Panc1 (cell line): ENCODE measurements around the gene UBAP2L. TPM values are rescaled to one million over a fixed set of nuclear protein-coding genes. Genes with fewer than 3 reads are reported as not detected.

Experiments
- ATAC-seq: fragments of 200-7000 bp; cut with Tn5 transposase; 2 replicates; pipeline ENCODE4 v1.9.1; 2020; ENCODE audit warnings: mild to moderate bottlenecking, moderate library complexity
- BruUV-seq: library from RNA; stranded (reverse); fragments of 400-500 nt; replicated peaks from 2 replicates; lab custom pipeline; 2021; lab: Mats Ljungman, UMichigan
- CTCF ChIA-PET: fragments of 300-600 bp; sonication (Branson Sonifier 250); formaldehyde crosslinking; loops from one replicate; lab custom pipeline; 2022; ENCODE audit warnings: antibody characterized with exemption; lab: Charles Lee
- POLR2A ChIA-PET: fragments of 300-600 bp; sonication (Branson Sonifier 250); formaldehyde crosslinking; loops from one replicate; lab custom pipeline; 2022; ENCODE audit warnings: antibody characterized with exemption; lab: Charles Lee
- DNase-seq: peaks from one replicate; pipeline ENCODE4 v3.0.0-alpha.2; 2010; ENCODE audit warnings: low read depth, low spot score
- H3K27ac ChIP-seq: 2 replicates; pipeline ENCODE4 v1.5.1; 2011; ENCODE audit warnings: mild to moderate bottlenecking, low read length, inconsistent platforms
- H3K27me3 ChIP-seq: fragments of 200-500 bp; sonication (Bioruptor generic); 2 replicates; pipeline ENCODE4 v1.6.0; 2014; ENCODE audit warnings: low read length, inconsistent platforms; ENCODE audit not compliant: control insufficient read depth, insufficient read depth
- H3K36me3 ChIP-seq: fragments of 200-500 bp; sonication (Bioruptor generic); 2 replicates; pipeline ENCODE4 v1.5.1; 2014; ENCODE audit warnings: inconsistent platforms, mild to moderate bottlenecking, low read length, moderate library complexity; ENCODE audit not compliant: control insufficient read depth, insufficient read depth
- H3K4me1 ChIP-seq: 2 replicates; pipeline ENCODE4 v1.5.1; 2011; ENCODE audit warnings: inconsistent platforms, mild to moderate bottlenecking, low read length, moderate library complexity; ENCODE audit not compliant: control insufficient read depth, insufficient read depth
- H3K4me3 ChIP-seq, 2 experiments: 2 replicates each; pipeline ENCODE4 v1.5.1; 2011 to 2012; ENCODE audit warnings: low read depth in 2 of 2, low read length in 2 of 2, mild to moderate bottlenecking in 2 of 2, inconsistent platforms in 1 of 2, moderate library complexity in 1 of 2
- H3K9me3 ChIP-seq: fragments of 200-500 bp; sonication (Bioruptor generic); 2 replicates; pipeline ENCODE4 v1.5.1; 2014; ENCODE audit warnings: low read depth, mild to moderate bottlenecking, inconsistent platforms, low read length, moderate library complexity; ENCODE audit not compliant: control insufficient read depth, insufficient read depth
- POLR2AphosphoS5 ChIP-seq: IDR thresholded peaks from 2 replicates; pipeline ENCODE4 v1.6.1; 2012; ENCODE audit warnings: mild to moderate bottlenecking, low read depth, low read length, moderate library complexity
- SIN3A ChIP-seq: IDR thresholded peaks from 2 replicates; pipeline ENCODE4 v1.6.1; 2012; ENCODE audit warnings: low read depth, mild to moderate bottlenecking, low read length, moderate library complexity, borderline replicate concordance; ENCODE audit not compliant: insufficient read depth
- TCF7L2 ChIP-seq: IDR thresholded peaks from 2 replicates; pipeline ENCODE4 v1.6.1; 2011; ENCODE audit warnings: mild to moderate bottlenecking, low read depth, low read length, inconsistent platforms
- in situ Hi-C: cut with HindIII; loops from 2 replicates; pipeline ENCODE4 v1.10.0; 2016; ENCODE audit warnings: low sequenced_read_pairs, low pct_unique_long_range_greater_than_20kb
- intact Hi-C: fragments of 100-400 bp; cut with micrococcal nuclease; formaldehyde crosslinking; loops from one replicate; pipeline ENCODE4 v1.10.0; 2022; ENCODE audit not compliant: unreplicated experiment
- total RNA-seq: library from RNA; stranded (reverse); gene quantifications from one replicate; pipeline ENCODE4 v1.2.1, GENCODE V29; 2021; ENCODE audit not compliant: unreplicated experiment
- TF ChIP-seq, protein P1 (sequence below): fragments of 450-650 bp; IDR thresholded peaks from 2 replicates; pipeline ENCODE4 v1.5.1; 2017; ENCODE audit warnings: mild to moderate bottlenecking
- TF ChIP-seq, protein P2 (sequence below), 2 experiments: IDR thresholded peaks; 2 replicates each; pipeline ENCODE4 v1.6.1; 2011 to 2012; ENCODE audit warnings: low read depth in 2 of 2, control low read depth in 1 of 2, low read length in 1 of 2, mild to moderate bottlenecking in 1 of 2, moderate library complexity in 1 of 2; ENCODE audit not compliant: insufficient read depth in 1 of 2

Gene UBAP2L
- total RNA-seq, 1 experiment from 2014 or later = 227 TPM

- TF ChIP-seq POLR2AphosphoS5 (no peak), SIN3A (no peak), TCF7L2 (no peak)
- TF ChIP-seq, protein P1, sequence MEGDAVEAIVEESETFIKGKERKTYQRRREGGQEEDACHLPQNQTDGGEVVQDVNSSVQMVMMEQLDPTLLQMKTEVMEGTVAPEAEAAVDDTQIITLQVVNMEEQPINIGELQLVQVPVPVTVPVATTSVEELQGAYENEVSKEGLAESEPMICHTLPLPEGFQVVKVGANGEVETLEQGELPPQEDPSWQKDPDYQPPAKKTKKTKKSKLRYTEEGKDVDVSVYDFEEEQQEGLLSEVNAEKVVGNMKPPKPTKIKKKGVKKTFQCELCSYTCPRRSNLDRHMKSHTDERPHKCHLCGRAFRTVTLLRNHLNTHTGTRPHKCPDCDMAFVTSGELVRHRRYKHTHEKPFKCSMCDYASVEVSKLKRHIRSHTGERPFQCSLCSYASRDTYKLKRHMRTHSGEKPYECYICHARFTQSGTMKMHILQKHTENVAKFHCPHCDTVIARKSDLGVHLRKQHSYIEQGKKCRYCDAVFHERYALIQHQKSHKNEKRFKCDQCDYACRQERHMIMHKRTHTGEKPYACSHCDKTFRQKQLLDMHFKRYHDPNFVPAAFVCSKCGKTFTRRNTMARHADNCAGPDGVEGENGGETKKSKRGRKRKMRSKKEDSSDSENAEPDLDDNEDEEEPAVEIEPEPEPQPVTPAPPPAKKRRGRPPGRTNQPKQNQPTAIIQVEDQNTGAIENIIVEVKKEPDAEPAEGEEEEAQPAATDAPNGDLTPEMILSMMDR = no peak
- TF ChIP-seq, protein P2, sequence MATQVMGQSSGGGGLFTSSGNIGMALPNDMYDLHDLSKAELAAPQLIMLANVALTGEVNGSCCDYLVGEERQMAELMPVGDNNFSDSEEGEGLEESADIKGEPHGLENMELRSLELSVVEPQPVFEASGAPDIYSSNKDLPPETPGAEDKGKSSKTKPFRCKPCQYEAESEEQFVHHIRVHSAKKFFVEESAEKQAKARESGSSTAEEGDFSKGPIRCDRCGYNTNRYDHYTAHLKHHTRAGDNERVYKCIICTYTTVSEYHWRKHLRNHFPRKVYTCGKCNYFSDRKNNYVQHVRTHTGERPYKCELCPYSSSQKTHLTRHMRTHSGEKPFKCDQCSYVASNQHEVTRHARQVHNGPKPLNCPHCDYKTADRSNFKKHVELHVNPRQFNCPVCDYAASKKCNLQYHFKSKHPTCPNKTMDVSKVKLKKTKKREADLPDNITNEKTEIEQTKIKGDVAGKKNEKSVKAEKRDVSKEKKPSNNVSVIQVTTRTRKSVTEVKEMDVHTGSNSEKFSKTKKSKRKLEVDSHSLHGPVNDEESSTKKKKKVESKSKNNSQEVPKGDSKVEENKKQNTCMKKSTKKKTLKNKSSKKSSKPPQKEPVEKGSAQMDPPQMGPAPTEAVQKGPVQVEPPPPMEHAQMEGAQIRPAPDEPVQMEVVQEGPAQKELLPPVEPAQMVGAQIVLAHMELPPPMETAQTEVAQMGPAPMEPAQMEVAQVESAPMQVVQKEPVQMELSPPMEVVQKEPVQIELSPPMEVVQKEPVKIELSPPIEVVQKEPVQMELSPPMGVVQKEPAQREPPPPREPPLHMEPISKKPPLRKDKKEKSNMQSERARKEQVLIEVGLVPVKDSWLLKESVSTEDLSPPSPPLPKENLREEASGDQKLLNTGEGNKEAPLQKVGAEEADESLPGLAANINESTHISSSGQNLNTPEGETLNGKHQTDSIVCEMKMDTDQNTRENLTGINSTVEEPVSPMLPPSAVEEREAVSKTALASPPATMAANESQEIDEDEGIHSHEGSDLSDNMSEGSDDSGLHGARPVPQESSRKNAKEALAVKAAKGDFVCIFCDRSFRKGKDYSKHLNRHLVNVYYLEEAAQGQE (IDR thresholded peaks at IDR 0.05; ENCODE audit: insufficient read depth in 1 of 2, low read depth in 2 of 2, low read length in 1 of 2) = no peak
- BruUV-seq = no TSS peak
- POLR2A ChIA-PET = no interaction called here
- no peak overlapping the region for H3K27ac ChIP-seq
- no peaks in the 10 kb centered on the region for H3K27me3 ChIP-seq
- no peaks in the 10 kb centered on the region for H3K4me1 ChIP-seq
- H3K9me3 ChIP-seq = 0 out of 2 replicates have a peak, but pooled peaks cover 7% of the 10 kb centered on the region
- no peak for ATAC-seq
- CTCF ChIA-PET = no interaction called here
- intact Hi-C loops (no loop called here), in situ Hi-C loops (no loop called here)
- no peak for DNase-seq
- no peak overlapping the region for H3K4me3 ChIP-seq
- no peaks in the 10 kb centered on the region for H3K36me3 ChIP-seq
Measured at GRCh38 chr1:154290921-154291320, 70.2 kb downstream of the UBAP2L start.

DNA sequence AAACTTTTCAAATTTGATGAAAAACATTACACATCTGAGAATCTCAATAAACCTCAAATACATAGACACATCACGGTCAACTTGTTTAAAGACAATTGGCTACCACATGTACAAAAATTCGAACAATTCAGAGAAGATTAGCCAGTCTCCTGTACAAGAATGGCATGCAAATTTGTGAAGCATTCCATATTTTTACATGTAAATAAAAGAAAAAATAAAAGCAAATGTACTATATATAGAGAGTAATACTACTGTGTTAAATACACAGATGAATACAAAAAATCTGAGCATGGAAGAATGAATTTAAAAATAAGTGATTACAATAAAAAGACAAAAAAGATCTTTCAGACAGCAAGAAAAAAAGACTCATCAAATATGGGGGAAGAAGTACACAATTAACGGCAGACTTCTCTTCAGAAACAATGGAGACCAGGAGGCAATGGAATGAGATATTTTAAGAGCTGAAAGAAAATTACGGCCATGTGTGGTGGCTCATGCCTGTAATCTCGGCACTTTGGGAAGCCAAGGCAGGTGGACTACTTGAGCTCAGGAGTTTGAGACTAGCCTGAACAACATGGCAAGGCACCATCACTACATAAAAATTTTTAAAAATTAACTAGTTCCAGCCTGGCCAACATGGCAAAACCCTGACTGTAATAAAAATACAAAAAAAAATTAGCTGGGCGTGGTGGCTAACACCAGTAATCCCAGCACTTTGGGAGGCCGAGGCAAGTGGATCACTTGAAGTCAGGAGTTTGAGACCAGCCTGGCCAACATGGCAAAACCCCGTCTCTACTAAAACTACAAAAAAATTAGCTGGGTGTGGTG, 74.9 kb downstream of the UBAP2L start:
- in situ Hi-C loops = no loop called here
- CTCF ChIA-PET = no interaction called here
- intact Hi-C loops = no loop called here
- no peak overlapping the region for H3K4me3 ChIP-seq
- no peak for ATAC-seq
- POLR2A ChIA-PET = no interaction called here
- no peaks in the 10 kb centered on the region for H3K27me3 ChIP-seq
- H3K36me3 ChIP-seq = no peaks in the 10 kb centered on the region
- TF ChIP-seq SIN3A = no peak
- TF ChIP-seq TCF7L2 = no peak
- TF ChIP-seq POLR2AphosphoS5 = no peak
- no peaks in the 10 kb centered on the region for H3K4me1 ChIP-seq
- no peak for DNase-seq
- no peak overlapping the region for H3K27ac ChIP-seq
- BruUV-seq = no TSS peak
- 0 out of 2 replicates have a peak, but pooled peaks cover 7% of the 10 kb centered on the region for H3K9me3 ChIP-seq

DNA sequence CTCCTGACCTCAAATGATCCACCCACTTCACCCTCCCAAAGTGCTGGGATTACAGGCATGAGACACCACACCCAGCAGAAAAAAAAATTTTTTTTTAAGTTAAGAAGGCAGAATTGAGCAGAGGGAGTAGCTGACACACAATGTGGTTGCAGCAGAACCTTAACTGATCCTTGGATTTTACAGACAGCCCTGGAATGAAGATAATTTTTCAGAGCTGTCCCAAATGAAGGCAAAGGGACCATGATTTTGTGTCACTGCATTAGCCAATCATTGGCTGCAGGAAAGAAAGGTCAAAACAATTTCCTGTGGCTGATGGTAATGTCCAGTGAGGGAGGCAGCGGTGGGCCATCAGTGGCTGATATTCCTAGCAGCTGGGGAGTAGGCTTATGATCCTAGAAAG, 80.8 kb downstream of the UBAP2L start:
- Histone ChIP-seq H3K36me3 (no peaks in the 10 kb centered on the region), H3K4me1 (no peaks in the 10 kb centered on the region), H3K27me3 (no peaks in the 10 kb centered on the region), H3K4me3 (no peak overlapping the region), H3K9me3 (no peaks in the 10 kb centered on the region), H3K27ac (no peak overlapping the region)
- TF ChIP-seq, protein P1 = no peak
- TF ChIP-seq, protein P2 (IDR thresholded peaks at IDR 0.05; ENCODE audit: insufficient read depth in 1 of 2, low read depth in 2 of 2, low read length in 1 of 2) = no peak
- TF ChIP-seq TCF7L2 (no peak), SIN3A (no peak), POLR2AphosphoS5 (no peak)
- BruUV-seq = no TSS peak
- intact Hi-C loops = no loop called here
- DNase-seq (no peak), ATAC-seq (no peak)
- POLR2A ChIA-PET = no interaction called here
- in situ Hi-C loops = no loop called here
- CTCF ChIA-PET = no interaction called here
